ENCODE measurements around the gene SLC41A2. TPM values are rescaled to one million over a fixed set of nuclear protein-coding genes. Genes with fewer than 3 reads are reported as not detected.

The SLC41A2 gene
- total and polyA plus RNA-seq, 9 donors = 3.1 to 55.1 (median 26.5) TPM

GRCh38 chr12:104933778-104934177 lies 24.3 kb downstream of the SLC41A2 start:
- intact Hi-C loops (cut with DNase I) = no loop called here
- Histone ChIP-seq H3K27me3 (no peaks in the 10 kb centered on the region), H3K4me3 (no peak overlapping the region), H3K9me3 (no peaks in the 10 kb centered on the region), H3K36me3 (no peaks in the 10 kb centered on the region), H3K27ac (no peak overlapping the region), H3K4me1 (ENCODE audit: insufficient read depth) (no peaks in the 10 kb centered on the region)
- 58 to 93% (median 76%) methylated on average over 3 of the region's 3 CpGs for WGBS, 3 donors
- TF ChIP-seq, protein P1, sequence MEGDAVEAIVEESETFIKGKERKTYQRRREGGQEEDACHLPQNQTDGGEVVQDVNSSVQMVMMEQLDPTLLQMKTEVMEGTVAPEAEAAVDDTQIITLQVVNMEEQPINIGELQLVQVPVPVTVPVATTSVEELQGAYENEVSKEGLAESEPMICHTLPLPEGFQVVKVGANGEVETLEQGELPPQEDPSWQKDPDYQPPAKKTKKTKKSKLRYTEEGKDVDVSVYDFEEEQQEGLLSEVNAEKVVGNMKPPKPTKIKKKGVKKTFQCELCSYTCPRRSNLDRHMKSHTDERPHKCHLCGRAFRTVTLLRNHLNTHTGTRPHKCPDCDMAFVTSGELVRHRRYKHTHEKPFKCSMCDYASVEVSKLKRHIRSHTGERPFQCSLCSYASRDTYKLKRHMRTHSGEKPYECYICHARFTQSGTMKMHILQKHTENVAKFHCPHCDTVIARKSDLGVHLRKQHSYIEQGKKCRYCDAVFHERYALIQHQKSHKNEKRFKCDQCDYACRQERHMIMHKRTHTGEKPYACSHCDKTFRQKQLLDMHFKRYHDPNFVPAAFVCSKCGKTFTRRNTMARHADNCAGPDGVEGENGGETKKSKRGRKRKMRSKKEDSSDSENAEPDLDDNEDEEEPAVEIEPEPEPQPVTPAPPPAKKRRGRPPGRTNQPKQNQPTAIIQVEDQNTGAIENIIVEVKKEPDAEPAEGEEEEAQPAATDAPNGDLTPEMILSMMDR (IDR thresholded peaks at IDR 0.05) = no peak
- TF ChIP-seq POLR2A (IDR thresholded peaks at IDR 0.05) = no peak
- no peak for TF ChIP-seq EP300 (IDR thresholded peaks at IDR 0.05)
- DNase-seq = no peak

- DNase-seq = no peak
- no peaks in the 10 kb centered on the region for H3K9me3 ChIP-seq
- H3K36me3 ChIP-seq = no peaks in the 10 kb centered on the region
- WGBS, 3 donors = 93 to 96% (median 95%) methylated on average over 1 of the region's 1 CpG
- no peaks in the 10 kb centered on the region for H3K27me3 ChIP-seq
- H3K4me3 ChIP-seq = no peak overlapping the region
- TF ChIP-seq, protein P1 (IDR thresholded peaks at IDR 0.05) = no peak
- TF ChIP-seq EP300 (IDR thresholded peaks at IDR 0.05) (no peak), POLR2A (IDR thresholded peaks at IDR 0.05) (no peak)
- intact Hi-C loops (cut with DNase I) = no loop called here
- H3K4me1 ChIP-seq (ENCODE audit: insufficient read depth) = no peaks in the 10 kb centered on the region
- no peak overlapping the region for H3K27ac ChIP-seq
Observed at GRCh38 chr12:104933128-104933527, 25.0 kb downstream of the SLC41A2 start.

DNA sequence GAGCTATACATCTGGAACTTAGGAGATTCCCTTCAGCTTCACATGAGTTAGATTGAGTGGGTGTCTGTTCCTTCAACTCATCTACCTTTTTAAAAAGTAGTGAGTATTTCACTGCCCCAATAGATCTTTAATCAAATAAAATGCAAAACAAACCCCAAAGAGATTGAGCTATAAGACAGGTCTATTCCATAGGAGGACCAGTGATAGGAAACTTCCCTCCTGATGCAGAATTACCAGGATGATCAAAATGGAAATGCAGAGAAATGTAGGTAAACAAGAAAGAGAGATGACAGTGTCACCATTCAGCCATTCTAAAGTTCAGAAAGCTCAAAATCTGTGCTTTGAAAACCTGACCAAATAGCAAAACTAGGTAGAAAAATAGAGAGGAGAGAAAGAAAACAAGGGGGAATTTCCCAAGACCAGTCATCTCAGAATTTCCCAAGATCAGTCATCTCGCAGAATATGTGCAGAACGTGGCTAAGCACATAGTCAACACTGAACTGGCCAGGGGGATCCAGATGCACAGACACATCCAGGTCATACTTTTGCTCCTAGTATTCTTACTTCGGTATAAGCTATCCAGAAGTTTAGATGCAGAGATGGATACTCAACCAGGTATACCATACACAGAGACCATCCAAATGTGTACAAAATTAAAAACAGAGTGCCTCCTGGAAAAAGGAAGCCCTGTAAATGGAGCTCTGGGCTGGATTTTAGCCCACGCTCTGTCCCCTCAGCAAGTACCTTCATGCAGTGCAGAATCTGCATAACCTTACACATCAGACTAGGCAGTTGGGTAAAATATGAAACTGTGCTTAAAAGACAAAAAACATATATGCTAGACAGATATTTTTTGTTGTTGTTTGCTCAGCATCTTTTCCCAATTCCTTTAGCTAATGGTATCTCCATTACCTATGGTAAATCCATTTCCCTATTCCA lies 27.4 kb downstream of the SLC41A2 start:
- no peak overlapping the region for H3K4me3 ChIP-seq
- H3K9me3 ChIP-seq = no peaks in the 10 kb centered on the region
- no peak overlapping the region for H3K27ac ChIP-seq
- TF ChIP-seq, protein P1 (IDR thresholded peaks at IDR 0.05) = no peak
- TF ChIP-seq POLR2A (IDR thresholded peaks at IDR 0.05) = no peak
- no peak for TF ChIP-seq EP300 (IDR thresholded peaks at IDR 0.05)
- no peaks in the 10 kb centered on the region for H3K27me3 ChIP-seq
- H3K36me3 ChIP-seq = no peaks in the 10 kb centered on the region
- DNase-seq = no peak
- intact Hi-C loops (cut with DNase I) = no loop called here
- H3K4me1 ChIP-seq (ENCODE audit: insufficient read depth) = no peaks in the 10 kb centered on the region
- WGBS, 3 donors = 87 to 93% (median 88%) methylated on average over 4 of the region's 4 CpGs

DNA sequence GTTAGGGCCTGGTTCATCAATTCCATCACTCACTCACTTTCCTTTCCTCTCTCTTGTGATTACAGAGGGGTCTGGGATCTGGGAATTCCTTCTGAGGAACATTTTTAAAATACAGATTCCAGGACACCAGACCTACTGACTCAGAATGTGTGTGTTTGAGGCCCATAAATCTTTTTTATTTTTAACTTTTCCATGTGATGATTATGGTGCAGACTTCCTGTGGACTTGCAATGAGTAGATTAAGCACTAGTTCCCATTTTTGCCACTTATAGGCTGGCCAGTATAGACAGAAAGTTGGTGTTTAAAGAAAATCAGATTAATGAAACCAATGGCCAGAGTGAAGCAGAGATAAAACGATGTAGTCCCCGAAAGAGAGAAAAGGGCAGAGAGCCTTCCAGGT lies 28.1 kb downstream of the SLC41A2 start:
- Histone ChIP-seq H3K27ac (no peak overlapping the region), H3K27me3 (no peaks in the 10 kb centered on the region), H3K36me3 (no peaks in the 10 kb centered on the region), H3K4me1 (ENCODE audit: insufficient read depth) (no peaks in the 10 kb centered on the region), H3K9me3 (no peaks in the 10 kb centered on the region), H3K4me3 (no peak overlapping the region)
- TF ChIP-seq, protein P1 (IDR thresholded peaks at IDR 0.05) = no peak
- no peak for TF ChIP-seq EP300 (IDR thresholded peaks at IDR 0.05)
- no peak for TF ChIP-seq POLR2A (IDR thresholded peaks at IDR 0.05)
- intact Hi-C loops (cut with DNase I) = no loop called here
- no peak for DNase-seq
- 29 to 82% (median 40%) methylated on average over 2 of the region's 2 CpGs for WGBS, 3 donors
